ENCODE measurements around the gene FGA. TPM values are rescaled to one million over a fixed set of nuclear protein-coding genes. Genes with fewer than 3 reads are reported as not detected.

Gene FGA
- total RNA-seq, 2 experiments from 2014 or later, result not detected

- H3K27ac Mint-ChIP-seq, result no peak overlapping the region
- no peaks in the 10 kb centered on the region for H3K9me3 ChIP-seq (ENCODE audit: control insufficient read depth in 1 of 2, insufficient read depth in 1 of 2, low read length in 2 of 2)
Observed at GRCh38 chr4:154585369-154586018, 5.0 kb downstream of the FGA start.

GRCh38 chr4:154584259-154584658 is 6.3 kb downstream of the FGA start:
- TF ChIP-seq CTCF (IDR thresholded peaks at IDR 0.05), result no peak
- ATAC-seq (ENCODE audit: poor library complexity) (no peak), DNase-seq (no peak)
- Histone ChIP-seq H3K27ac (ENCODE audit: low read depth in 1 of 2, low read length in 2 of 2) (no peak overlapping the region), H3K36me3 (ENCODE audit: insufficient read depth, low read length) (no peaks in the 10 kb centered on the region), H3K9me3 (ENCODE audit: control insufficient read depth in 1 of 2, insufficient read depth in 1 of 2, low read length in 2 of 2) (no peaks in the 10 kb centered on the region), H3K4me3 (ENCODE audit: low read length) (no peak overlapping the region), H3K4me1 (ENCODE audit: insufficient read depth, low read length) (no peaks in the 10 kb centered on the region), H3K27me3 (ENCODE audit: control insufficient read depth in 1 of 2, insufficient read depth in 2 of 2, low read length in 2 of 2) (peaks cover 0 to under 1% of the 10 kb centered on the region in 2 experiments)
- no peaks in the 10 kb centered on the region for H3K4me1 Mint-ChIP-seq (ENCODE audit: low read depth)
- no peaks in the 10 kb centered on the region for H3K36me3 Mint-ChIP-seq (ENCODE audit: low read depth)
- H3K27me3 Mint-ChIP-seq, result peaks cover 7% of the 10 kb centered on the region
- H3K27ac Mint-ChIP-seq, result no peak overlapping the region
- H3K4me3 Mint-ChIP-seq, result no peak overlapping the region
- intact Hi-C loops (cut with DNase I, micrococcal nuclease), result no loop called here
- ChIA-PET POLR2A (no interaction called here), CTCF (no interaction called here)
- no peaks in the 10 kb centered on the region for H3K9me3 Mint-ChIP-seq

More at GRCh38 chr4:154585369-154586018, 5.0 kb downstream of the FGA start:
- ATAC-seq (ENCODE audit: poor library complexity), result no peak
- Histone ChIP-seq H3K4me1 (ENCODE audit: insufficient read depth, low read length) (no peaks in the 10 kb centered on the region), H3K27ac (ENCODE audit: low read depth in 1 of 2, low read length in 2 of 2) (no peak overlapping the region), H3K4me3 (ENCODE audit: low read length) (no peak overlapping the region), H3K36me3 (ENCODE audit: insufficient read depth, low read length) (no peaks in the 10 kb centered on the region), H3K27me3 (ENCODE audit: control insufficient read depth in 1 of 2, insufficient read depth in 2 of 2, low read length in 2 of 2) (peaks cover 0 to 6% of the 10 kb centered on the region in 2 experiments)
- TF ChIP-seq CTCF (IDR thresholded peaks at IDR 0.05), result no peak
- Mint-ChIP-seq H3K36me3 (ENCODE audit: low read depth) (no peaks in the 10 kb centered on the region), H3K9me3 (no peaks in the 10 kb centered on the region), H3K4me1 (ENCODE audit: low read depth) (no peaks in the 10 kb centered on the region), H3K27me3 (peaks cover 13% of the 10 kb centered on the region), H3K4me3 (no peak overlapping the region)
- POLR2A ChIA-PET, result no interaction called here
- CTCF ChIA-PET, result no interaction called here
- intact Hi-C loops (cut with DNase I, micrococcal nuclease), result no loop called here
- DNase-seq, result no peak

- ChIA-PET CTCF (no interaction called here), POLR2A (no interaction called here)
Observed at GRCh38 chr4:154583677-154584076, 6.9 kb downstream of the FGA start.

More at GRCh38 chr4:154583677-154584076, 6.9 kb downstream of the FGA start:
- H3K4me1 ChIP-seq (ENCODE audit: insufficient read depth, low read length), result no peaks in the 10 kb centered on the region
- H3K27ac ChIP-seq (ENCODE audit: low read depth in 1 of 2, low read length in 2 of 2), result no peak overlapping the region
- intact Hi-C loops (cut with DNase I, micrococcal nuclease), result no loop called here
- Mint-ChIP-seq H3K4me1 (ENCODE audit: low read depth) (no peaks in the 10 kb centered on the region), H3K27me3 (peaks cover 11% of the 10 kb centered on the region), H3K4me3 (no peak overlapping the region), H3K9me3 (no peaks in the 10 kb centered on the region), H3K27ac (no peak overlapping the region), H3K36me3 (ENCODE audit: low read depth) (no peaks in the 10 kb centered on the region)
- no peaks in the 10 kb centered on the region for H3K27me3 ChIP-seq (ENCODE audit: control insufficient read depth in 1 of 2, insufficient read depth in 2 of 2, low read length in 2 of 2)
- no peak for ATAC-seq (ENCODE audit: poor library complexity)
- DNase-seq, result no peak
- no peak overlapping the region for H3K4me3 ChIP-seq (ENCODE audit: low read length)
- H3K36me3 ChIP-seq (ENCODE audit: insufficient read depth, low read length), result no peaks in the 10 kb centered on the region
- H3K9me3 ChIP-seq (ENCODE audit: control insufficient read depth in 1 of 2, insufficient read depth in 1 of 2, low read length in 2 of 2), result no peaks in the 10 kb centered on the region
- no peak for TF ChIP-seq CTCF (IDR thresholded peaks at IDR 0.05)
